ENCODE results near the gene GDE1. TPM values are rescaled to one million over a fixed set of nuclear protein-coding genes. Genes with fewer than 3 reads are reported as not detected.
A peak's percentile ranks its signal among the peaks of the same experiment; 100 is the strongest.

Gene GDE1
- total RNA-seq, 1 donor from 2014 or later: 126 TPM

GRCh38 chr16:19505600-19506303 is 16.1 kb downstream of the GDE1 start:
- Histone ChIP-seq H3K4me3 (no peak overlapping the region), H3K27ac (replicated peaks) (peak overlapping the region; percentile 10), H3K27me3 (ENCODE audit: low read depth) (no peaks in the 10 kb centered on the region), H3K9me3 (replicated peaks) (no peaks in the 10 kb centered on the region), H3K36me3 (peaks cover 81% of the 10 kb centered on the region), H3K4me1 (peaks cover 9% of the 10 kb centered on the region)
- no peak for DNase-seq
- intact Hi-C loops (cut with micrococcal nuclease): loop anchor here (10.0 kb wide), 1 partner anchor 421 kb away; no protein-coding TSS in a partner anchor
- TF ChIP-seq, protein P1, sequence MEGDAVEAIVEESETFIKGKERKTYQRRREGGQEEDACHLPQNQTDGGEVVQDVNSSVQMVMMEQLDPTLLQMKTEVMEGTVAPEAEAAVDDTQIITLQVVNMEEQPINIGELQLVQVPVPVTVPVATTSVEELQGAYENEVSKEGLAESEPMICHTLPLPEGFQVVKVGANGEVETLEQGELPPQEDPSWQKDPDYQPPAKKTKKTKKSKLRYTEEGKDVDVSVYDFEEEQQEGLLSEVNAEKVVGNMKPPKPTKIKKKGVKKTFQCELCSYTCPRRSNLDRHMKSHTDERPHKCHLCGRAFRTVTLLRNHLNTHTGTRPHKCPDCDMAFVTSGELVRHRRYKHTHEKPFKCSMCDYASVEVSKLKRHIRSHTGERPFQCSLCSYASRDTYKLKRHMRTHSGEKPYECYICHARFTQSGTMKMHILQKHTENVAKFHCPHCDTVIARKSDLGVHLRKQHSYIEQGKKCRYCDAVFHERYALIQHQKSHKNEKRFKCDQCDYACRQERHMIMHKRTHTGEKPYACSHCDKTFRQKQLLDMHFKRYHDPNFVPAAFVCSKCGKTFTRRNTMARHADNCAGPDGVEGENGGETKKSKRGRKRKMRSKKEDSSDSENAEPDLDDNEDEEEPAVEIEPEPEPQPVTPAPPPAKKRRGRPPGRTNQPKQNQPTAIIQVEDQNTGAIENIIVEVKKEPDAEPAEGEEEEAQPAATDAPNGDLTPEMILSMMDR (IDR thresholded peaks at IDR 0.05; ENCODE audit: borderline replicate concordance): no peak

DNA sequence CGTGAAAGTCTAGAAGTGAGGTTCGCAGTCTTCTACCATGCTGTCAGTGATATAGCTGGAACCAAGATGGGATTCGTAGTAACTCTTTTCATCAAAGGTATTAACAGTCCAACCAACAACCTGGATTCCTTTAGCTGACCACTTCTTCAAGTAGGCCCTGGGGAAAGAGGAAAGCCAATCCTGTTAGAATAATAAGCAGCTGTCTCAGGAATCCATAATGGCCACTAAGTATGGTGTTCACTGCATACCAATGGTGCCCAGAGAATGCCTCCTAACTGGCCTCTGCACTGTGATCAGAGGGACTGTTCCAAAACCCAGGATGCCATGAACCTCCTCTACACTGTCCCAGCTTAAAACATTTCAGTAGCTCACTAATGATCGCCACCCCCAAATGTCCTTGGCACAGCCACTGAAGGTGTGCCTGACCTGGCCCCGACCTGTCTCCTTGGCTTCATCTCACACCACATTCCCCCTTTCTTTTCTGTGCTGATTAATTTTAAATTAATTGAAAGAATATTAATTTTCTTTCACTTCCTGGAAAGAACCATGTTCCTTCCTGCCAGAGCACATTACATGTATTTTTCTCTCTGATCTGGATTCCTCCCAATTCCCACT is 18.3 kb downstream of the GDE1 start:
- intact Hi-C loops (cut with micrococcal nuclease): loop anchor here (10.0 kb wide), 1 partner anchor 419 kb away; no protein-coding TSS in a partner anchor
- TF ChIP-seq, protein P1 (IDR thresholded peaks at IDR 0.05; ENCODE audit: borderline replicate concordance): no peak
- no peak overlapping the region for H3K27ac ChIP-seq (replicated peaks)
- H3K4me3 ChIP-seq: no peak overlapping the region
- H3K36me3 ChIP-seq: peaks cover 69% of the 10 kb centered on the region
- H3K27me3 ChIP-seq (ENCODE audit: low read depth): no peaks in the 10 kb centered on the region
- peaks cover 9% of the 10 kb centered on the region for H3K4me1 ChIP-seq
- no peak for DNase-seq
- H3K9me3 ChIP-seq (replicated peaks): no peaks in the 10 kb centered on the region

DNA sequence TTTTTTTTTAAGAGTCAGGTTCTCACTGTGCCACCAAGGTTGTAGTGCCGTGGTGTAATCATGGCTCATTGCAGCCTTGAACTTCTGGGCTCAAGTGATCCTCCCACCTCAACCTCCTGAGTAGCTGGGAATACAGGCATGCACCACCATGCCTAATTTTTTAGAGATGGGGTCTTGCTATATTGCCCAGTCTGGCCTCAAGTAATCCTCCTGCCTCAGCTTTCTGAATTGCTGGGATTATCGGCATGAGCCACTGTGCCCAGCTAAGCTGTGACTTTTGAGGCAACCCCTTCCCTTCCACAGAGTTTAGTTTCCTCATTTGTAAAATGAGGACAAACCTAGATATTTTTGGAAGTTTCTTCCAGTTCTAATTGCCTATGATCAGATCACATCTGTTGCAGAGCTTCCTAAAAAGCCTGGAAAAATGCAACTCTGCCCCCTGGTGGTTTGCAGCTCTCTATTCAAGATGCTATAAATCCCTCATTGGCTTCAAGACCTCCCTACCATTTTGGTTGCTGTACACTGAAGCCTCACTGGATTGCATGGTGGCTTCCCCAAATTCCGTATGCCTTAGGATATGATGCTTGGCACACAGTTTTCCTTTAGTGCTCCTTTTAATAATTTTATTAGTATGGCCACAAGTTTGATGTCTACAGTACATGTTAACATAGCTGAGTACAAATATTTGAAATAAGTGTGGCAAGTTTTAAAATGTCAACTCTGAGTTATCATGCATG is 19.3 kb downstream of the GDE1 start:
- H3K4me3 ChIP-seq: no peak overlapping the region
- peaks cover 59% of the 10 kb centered on the region for H3K36me3 ChIP-seq
- no peaks in the 10 kb centered on the region for H3K9me3 ChIP-seq (replicated peaks)
- peaks cover 9% of the 10 kb centered on the region for H3K4me1 ChIP-seq
- DNase-seq: peak; percentile 36
- H3K27ac ChIP-seq (replicated peaks): no peak overlapping the region
- H3K27me3 ChIP-seq (ENCODE audit: low read depth): no peaks in the 10 kb centered on the region
- intact Hi-C loops (cut with micrococcal nuclease): loop anchor here (10.0 kb wide), 1 partner anchor 418 kb away; no protein-coding TSS in a partner anchor
- TF ChIP-seq, protein P1 (IDR thresholded peaks at IDR 0.05; ENCODE audit: borderline replicate concordance): peak; percentile 77

GRCh38 chr16:19499481-19499880 is 22.4 kb downstream of the GDE1 start:
- H3K9me3 ChIP-seq (replicated peaks): no peaks in the 10 kb centered on the region
- H3K4me1 ChIP-seq: no peaks in the 10 kb centered on the region
- H3K27me3 ChIP-seq (ENCODE audit: low read depth): no peaks in the 10 kb centered on the region
- intact Hi-C loops (cut with micrococcal nuclease): no loop called here
- TF ChIP-seq, protein P1 (IDR thresholded peaks at IDR 0.05; ENCODE audit: borderline replicate concordance): no peak
- peaks cover 44% of the 10 kb centered on the region for H3K36me3 ChIP-seq
- no peak for DNase-seq
- H3K4me3 ChIP-seq: no peak overlapping the region
- H3K27ac ChIP-seq (replicated peaks): no peak overlapping the region

- DNase-seq: no peak
- no peaks in the 10 kb centered on the region for H3K4me1 ChIP-seq
- no peak overlapping the region for H3K4me3 ChIP-seq
- no peaks in the 10 kb centered on the region for H3K27me3 ChIP-seq (ENCODE audit: low read depth)
- H3K9me3 ChIP-seq (replicated peaks): no peaks in the 10 kb centered on the region
- H3K27ac ChIP-seq (replicated peaks): no peak overlapping the region
- intact Hi-C loops (cut with micrococcal nuclease): no loop called here
- peaks cover 39% of the 10 kb centered on the region for H3K36me3 ChIP-seq
- TF ChIP-seq, protein P1 (IDR thresholded peaks at IDR 0.05; ENCODE audit: borderline replicate concordance): no peak
These were observed 22.9 kb downstream of the GDE1 start for GRCh38 chr16:19499006-19499405.
